ENCODE results near the gene COL16A1.

Gene COL16A1

GRCh38 chr1:31706384-31707058 is 2.7 kb upstream of the COL16A1 start:
- DNase-seq (ENCODE audit: low spot score) = no peak

- peak; percentile 55 for DNase-seq (ENCODE audit: low spot score)
These were observed 1.5 kb upstream of the COL16A1 start for GRCh38 chr1:31705080-31705866.

- no peak for DNase-seq (ENCODE audit: low spot score)
These were observed 658 bp upstream of the COL16A1 start for GRCh38 chr1:31704271-31705079.

DNA sequence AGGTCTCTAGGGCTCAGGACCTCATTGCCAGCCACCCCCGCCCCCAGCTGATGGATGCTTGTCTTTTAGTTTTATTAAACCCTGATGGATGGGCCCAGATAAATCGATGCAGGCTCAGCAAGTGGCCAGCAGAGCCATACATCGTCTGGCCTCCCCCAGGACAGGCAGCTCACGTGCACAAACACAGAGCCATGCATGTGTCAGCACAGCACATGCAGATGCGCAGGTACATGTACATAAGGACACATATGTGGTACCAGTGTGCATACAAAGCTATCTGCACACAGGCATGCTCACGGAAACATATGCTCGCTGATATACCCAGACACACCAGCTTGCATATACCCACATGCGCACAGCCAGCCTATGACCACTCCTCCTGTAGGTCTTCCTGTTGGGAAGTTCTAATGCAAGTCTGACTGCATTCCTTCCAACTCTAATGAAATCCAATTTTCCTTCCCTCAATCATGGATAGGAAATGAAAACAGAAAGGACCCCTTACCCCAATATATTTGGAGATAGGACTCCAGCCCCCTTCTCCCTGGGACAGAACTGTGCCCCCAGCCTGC is 897 bp downstream of the COL16A1 start:
- no peak for DNase-seq (ENCODE audit: low spot score)

- DNase-seq (ENCODE audit: low spot score) = peak; percentile 83
These were observed 2.6 kb downstream of the COL16A1 start for GRCh38 chr1:31701091-31701736.

DNA sequence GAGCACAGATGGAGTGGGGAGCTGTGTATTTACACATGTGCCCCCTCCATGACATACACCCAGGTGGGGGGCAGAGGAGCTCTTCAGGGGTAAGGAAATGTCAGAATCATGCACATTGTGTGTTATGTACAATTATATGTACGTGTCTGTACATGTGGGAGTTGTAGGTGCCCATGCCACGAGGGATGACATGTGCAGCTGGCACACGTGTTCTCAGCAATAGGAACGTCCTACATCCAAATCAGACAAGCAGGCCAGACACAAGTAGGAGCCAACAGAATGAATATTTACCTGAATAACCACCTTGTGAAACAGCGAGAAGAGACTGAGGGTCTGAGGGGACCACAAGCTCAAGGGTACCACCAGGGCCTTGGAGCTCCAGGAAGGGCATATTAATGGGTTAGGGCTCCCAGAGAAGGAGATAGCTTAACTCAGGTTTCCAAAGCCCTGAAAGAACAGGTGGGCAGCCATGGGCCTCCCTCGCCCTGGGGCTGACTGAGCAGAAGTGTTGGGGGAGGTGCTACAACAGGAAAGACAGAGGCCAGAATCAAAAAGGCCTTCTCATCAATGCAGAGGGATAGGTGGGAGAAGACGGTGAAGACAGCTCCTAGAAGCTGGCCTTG is 3.2 kb downstream of the COL16A1 start:
- DNase-seq (ENCODE audit: low spot score) = no peak

GRCh38 chr1:31699341-31699891 is 4.4 kb downstream of the COL16A1 start:
- no peak for DNase-seq (ENCODE audit: low spot score)

- DNase-seq (ENCODE audit: low spot score) = no peak
These were observed 6.3 kb downstream of the COL16A1 start for GRCh38 chr1:31697369-31697984.

DNA sequence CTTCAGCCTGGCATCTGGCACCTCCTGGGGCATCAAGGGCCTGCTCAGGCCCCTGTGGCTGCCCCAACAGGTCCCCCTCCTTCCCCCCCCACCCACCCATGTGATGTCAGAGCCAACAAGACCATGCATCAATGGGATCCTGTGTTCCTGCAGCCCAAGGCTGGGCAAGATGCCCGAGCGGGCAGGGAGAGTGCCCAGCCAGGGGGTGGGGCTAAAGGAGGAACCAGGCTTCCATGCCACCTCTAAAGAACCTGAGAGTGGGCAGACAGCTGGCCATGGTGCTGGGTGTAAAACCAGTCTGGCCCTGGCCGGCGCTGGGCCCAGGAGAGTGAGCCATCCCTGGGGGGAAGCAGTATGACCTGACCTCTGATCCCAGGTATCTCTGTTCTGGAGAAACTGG is 7.6 kb downstream of the COL16A1 start:
- DNase-seq (ENCODE audit: low spot score) = no peak

GRCh38 chr1:31695327-31695726 is 8.5 kb downstream of the COL16A1 start:
- DNase-seq (ENCODE audit: low spot score) = no peak

GRCh38 chr1:31694964-31695313 is 8.9 kb downstream of the COL16A1 start:
- DNase-seq (ENCODE audit: low spot score) = no peak

DNA sequence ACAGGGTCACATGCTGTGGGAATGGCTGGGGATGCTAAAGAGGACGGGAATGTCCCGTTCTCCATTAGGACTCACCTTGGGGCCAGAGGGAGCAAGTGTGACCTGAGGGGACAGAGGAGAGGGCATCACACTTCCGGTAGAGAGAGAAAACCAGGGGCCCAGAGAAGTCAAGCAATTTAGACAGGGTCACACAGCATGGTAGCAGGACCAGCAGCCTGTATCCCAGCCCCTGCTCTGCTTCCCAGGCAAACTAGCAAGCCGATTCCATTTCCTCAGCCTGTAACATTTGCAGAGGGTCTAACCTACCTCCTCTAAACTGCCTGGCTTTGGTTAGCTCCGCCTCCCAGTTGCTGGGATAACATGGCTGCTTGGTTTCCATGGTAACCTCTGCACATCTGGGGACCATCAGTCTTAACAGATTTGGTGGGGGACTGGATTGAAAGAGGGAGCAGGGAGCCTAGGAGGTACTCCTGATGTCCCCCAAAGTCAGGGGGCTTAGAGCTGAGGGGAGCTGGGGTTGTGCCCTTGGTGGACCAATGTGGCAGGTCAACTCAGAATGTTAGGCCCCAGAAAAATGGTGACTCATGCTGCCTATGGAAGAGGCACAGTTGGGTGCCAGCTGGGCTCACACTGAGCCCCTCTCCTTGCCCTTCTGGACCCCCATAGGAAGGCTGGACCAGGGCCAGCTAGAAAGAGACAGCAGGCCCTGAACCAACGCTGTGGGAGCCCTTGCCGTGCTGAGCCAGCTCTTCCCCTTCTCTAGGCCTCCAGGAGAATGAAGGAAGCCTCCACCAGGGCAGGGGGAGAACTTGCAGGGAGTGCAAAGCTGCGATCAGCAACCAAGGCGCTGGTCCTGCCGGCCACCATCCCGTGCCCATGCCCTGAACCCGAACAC is 9.5 kb downstream of the COL16A1 start:
- no peak for DNase-seq (ENCODE audit: low spot score)

DNA sequence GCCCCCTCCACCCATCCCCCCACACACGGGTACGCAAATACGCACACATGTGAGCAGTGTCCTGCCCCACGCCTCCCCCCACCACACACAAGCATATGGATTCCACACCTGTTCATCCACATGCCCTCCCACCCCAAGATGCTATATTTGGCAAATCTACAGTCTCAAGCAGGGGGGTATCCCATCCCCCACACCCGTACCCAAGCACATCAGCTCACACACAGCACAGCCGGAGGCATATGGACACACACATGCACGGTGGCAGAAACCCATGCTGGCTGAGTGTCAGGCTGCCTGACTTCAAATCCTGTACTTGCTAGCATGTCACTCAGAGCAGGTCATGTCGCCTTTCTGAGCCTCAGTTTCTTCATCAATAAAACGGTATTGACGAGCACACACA is 10.6 kb downstream of the COL16A1 start:
- no peak for DNase-seq (ENCODE audit: low spot score)

GRCh38 chr1:31691951-31692350 is 11.9 kb downstream of the COL16A1 start:
- DNase-seq (ENCODE audit: low spot score) = no peak

- no peak for DNase-seq (ENCODE audit: low spot score)
These were observed 12.4 kb downstream of the COL16A1 start for GRCh38 chr1:31691446-31691845.

- no peak for DNase-seq (ENCODE audit: low spot score)
These were observed 12.9 kb downstream of the COL16A1 start for GRCh38 chr1:31690921-31691320.

DNA sequence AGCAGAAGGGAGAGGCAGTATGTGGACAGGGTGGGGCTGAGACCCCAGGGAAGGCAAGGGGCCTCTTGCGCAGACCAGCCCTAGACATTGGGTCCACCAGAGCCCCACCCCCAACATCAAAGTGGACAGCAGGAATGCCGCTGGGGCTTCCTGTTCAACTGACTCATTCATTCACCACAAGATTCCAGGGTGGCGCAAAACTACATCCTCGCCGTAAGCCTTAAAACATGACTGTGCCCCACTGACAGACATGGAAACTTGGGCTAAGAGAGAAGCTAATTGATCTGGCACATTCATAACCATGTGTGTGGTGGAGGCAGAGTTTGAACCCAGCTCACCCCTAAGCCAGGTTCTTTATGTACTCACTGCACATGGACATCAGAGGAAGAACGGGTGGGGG is 14.0 kb downstream of the COL16A1 start:
- no peak for DNase-seq (ENCODE audit: low spot score)

GRCh38 chr1:31689379-31689778 is 14.4 kb downstream of the COL16A1 start:
- no peak for DNase-seq (ENCODE audit: low spot score)

DNA sequence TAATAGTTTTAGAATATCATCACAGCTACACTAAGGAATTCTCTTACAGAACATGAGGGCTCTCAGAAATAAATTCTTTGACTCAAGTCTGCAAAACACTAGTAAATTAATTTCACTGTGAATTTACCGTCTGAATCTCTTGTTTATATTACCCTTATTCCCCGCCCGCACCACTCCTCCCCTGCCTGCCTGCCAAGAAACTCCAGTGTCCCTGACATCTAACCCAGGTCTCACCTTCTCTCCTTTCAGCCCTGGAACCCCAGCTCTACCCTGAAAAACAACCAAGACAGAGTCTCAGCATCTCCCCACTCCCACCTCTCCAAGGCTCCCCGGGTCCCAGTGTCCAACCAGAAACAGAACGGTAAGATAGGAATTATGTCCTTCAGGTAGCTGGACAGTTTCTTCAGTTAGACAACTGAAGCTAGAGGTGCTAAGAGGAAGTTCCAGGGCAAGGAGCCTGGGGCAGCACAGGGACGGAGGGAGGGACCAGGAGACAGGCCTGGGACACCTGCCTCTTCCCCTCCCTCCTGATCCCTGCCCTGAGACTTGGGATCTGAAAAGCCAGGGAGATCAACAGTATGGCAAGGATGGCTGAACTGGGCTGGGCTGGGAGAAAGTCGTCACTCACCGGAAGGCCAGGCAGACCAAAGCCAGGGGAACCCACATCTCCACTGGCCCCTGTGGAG is 15.4 kb downstream of the COL16A1 start:
- no peak for DNase-seq (ENCODE audit: low spot score)

Measured in HuH-7.5 (cell line).